GM18517 (cell line): ENCODE data around the gene EYS.

Experiments used
- ATAC-seq: cut with Tn5 transposase; IDR thresholded peaks from one replicate; pipeline ENCODE4 v1.9.1; 2021; ENCODE audit warnings: mild to moderate bottlenecking, moderate library complexity; ENCODE audit not compliant: unreplicated experiment

The EYS gene

GRCh38 chr6:65253041-65253440 is 454.0 kb downstream of the EYS start:
- ATAC-seq, result no peak

DNA sequence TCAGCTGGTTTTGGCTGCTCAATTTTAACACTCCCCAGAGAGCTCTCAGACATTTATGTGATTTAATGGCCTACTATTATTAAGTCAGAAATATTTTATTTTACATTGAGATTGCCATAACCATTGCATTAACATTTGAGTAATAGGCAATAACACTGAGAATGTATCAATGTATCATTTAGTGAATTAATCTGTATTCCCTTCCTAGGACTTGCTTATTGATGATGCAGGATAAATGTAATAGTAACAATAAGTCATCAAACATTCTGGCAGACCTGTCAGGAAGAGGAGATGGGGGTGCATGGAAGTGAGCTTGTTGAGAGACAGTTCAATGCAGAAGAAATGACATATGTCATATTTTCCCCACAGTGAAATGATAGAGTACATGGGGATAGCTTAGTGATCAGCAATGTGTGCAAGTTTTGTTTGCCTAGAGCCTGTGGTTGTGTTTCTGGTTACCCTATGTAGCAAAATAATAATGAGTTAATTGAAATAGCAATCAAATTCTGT is 458.9 kb downstream of the EYS start:
- no peak for ATAC-seq

- no peak for ATAC-seq
Observed at GRCh38 chr6:65231616-65232015, 475.4 kb downstream of the EYS start.

- ATAC-seq, result no peak
Observed at GRCh38 chr6:65229825-65230224, 477.2 kb downstream of the EYS start.

DNA sequence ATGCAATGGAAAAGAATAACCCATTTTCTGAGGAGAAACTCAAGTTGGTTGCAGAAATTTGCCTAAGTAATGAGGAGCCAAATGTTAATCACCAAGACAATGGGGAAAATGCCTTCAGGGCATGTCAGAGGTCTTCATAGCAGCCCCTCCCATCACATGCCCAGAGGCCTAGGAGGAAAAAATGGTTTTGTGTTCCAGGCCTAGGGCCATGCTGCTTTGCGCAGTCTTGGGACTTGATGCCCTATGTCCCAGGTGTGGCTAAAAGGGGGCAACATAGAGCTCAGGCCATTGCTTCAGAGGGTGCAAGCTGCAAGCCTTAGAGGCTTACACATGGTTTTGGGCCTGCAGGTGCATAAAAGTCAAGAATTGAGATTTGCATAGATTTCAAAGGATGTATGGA is 485.9 kb downstream of the EYS start:
- ATAC-seq, result no peak

- ATAC-seq, result no peak
Observed at GRCh38 chr6:65202738-65203137, 504.3 kb downstream of the EYS start.

GRCh38 chr6:65199683-65200082 is 507.3 kb downstream of the EYS start:
- ATAC-seq, result no peak

- no peak for ATAC-seq
Observed at GRCh38 chr6:65199121-65199520, 507.9 kb downstream of the EYS start.

GRCh38 chr6:65191471-65191870 is 515.6 kb downstream of the EYS start:
- ATAC-seq, result no peak

DNA sequence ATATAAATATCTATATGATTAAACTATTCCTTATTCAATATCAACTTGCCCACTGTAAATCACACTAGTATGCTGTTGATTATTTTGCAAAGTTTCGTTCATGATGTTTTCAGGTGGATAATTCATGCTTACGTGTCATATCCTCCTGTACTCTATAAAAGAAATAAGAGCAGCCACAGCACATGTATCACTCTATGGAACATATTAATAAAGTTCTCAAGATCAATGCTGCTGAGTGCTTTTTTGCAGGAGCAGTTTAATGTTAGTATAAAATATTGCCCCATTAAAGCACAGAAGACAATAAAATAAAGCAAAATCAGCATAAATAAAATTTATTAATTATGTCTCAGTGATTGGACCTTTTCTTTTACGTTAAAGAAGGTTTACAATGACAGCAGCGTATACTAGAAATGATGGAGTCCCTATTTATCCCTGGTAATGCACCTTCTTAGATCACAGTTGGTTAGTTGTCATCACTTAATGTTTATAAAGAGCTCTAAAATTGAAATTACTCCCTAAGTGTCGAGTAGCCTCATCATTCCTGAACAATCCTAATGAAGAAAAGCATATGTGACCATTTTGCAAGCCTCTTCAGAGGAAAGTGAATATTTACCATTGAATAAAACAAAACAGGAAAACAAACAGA is 517.7 kb downstream of the EYS start:
- no peak for ATAC-seq

GRCh38 chr6:65186826-65187225 is 520.2 kb downstream of the EYS start:
- ATAC-seq, result no peak

DNA sequence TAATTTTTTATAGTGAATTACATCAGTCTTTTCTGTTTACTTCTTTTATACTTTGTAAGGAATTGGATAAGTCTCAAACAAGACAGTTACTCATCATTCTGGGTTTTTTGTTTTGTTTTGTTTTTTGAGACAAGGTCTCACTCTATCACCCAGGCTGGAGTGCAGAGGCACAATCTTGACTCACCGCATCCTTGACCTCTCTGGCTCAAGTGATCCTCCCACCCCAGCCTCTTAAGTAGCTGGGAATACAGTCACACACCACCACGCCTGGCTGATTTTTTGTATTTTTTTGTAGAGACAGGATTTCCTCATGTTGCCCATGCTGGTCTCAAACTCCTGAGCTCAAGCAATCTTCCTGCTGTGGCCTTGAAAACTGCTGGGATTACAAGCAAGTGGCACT is 524.3 kb downstream of the EYS start:
- ATAC-seq, result no peak

DNA sequence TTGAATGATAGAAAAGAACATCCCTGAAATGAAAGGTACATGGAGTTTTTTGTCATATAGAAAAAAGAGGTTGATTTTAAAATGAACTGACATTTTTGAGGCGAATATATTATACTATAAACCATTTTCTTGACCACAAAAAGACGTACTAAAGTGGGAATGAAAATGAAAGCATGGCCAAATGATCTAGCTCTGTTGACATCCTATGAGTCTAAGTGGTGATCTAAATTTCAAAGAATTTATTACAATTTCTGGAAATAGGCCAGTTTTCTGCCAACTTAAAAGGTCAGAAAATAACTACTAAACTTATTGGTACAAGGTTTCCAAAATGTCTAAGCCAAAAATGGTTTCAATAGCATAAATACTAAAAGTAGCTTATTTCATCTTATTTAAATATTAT is 536.8 kb downstream of the EYS start:
- ATAC-seq, result no peak

DNA sequence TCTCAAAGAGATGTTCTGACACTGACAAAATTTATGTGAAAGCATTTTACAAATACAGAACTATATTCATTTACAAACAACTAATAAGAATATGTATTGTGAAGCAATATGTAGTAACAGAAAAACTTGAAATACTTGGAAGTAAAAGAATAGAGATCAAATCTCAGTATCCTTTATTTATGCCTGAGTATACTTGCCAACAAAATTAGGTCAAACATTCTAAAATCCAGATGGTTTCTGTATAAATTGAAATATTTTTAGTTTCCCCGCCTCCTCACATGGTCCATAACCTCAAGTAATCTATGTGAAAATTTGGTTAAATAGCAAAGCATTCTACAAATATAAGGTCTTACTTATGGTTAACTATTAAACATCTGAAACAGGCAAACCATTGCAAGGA is 545.4 kb downstream of the EYS start:
- ATAC-seq, result no peak

GRCh38 chr6:65157025-65157424 is 550.0 kb downstream of the EYS start:
- ATAC-seq, result no peak

- no peak for ATAC-seq
Observed at GRCh38 chr6:65155083-65155482, 551.9 kb downstream of the EYS start.

- ATAC-seq, result no peak
Observed at GRCh38 chr6:65149841-65150240, 557.2 kb downstream of the EYS start.

GRCh38 chr6:65148839-65149238 is 558.2 kb downstream of the EYS start:
- ATAC-seq, result no peak

DNA sequence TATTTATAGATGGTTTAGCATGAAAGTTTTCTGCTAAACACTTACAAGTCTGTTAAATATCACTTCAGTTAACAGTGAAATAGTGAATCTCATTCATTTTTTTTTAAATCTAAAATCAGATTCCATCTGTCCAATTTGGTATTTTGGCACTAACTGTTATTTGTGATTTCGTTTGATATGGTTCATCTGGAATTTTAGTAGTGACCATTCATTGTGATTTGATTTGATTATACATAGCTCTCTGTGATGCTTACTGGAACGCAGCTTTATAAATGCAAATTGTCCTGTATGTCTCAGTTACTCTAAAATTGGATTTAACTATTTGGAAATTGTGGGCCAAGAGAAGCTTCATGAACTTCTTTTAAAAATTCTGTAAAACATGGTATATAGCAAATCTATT is 571.5 kb downstream of the EYS start:
- ATAC-seq, result no peak

DNA sequence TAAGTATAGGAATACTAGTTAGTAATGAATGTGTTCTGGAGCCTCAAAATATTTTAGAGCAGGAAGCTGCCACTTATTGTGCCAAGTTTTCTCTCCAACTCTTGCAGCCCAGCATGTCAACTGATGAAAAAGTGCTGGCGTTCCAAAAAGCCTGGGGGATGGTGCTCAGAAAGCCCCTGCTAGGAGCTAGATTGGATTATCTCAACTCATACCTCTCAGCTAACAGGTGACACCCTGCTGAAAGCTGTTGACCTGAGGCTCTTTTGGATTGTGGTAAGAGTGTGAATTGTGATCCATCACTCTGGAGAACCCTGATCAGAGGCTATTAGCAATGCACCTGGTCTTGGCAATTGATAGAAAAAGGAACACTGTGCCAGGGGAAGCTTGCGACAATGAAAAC is 580.4 kb downstream of the EYS start:
- no peak for ATAC-seq

DNA sequence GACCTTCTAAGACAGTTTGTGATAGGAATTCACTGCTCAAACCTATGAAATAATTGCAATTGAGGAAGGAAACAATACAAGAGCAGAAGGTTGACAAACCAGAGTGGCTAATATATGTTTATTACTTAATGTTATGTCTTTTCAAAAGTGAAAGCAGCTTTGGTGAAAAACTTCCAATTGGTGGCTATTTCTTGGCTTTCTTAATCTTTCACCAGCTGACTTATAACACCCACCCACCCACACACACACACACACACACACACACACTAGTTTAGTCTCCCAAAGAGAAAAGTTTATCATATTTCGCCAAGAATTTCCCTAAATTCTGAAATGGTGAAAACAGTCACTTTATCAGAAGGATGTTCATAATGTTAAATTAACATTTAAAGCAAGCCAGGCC is 583.5 kb downstream of the EYS start:
- ATAC-seq, result no peak

- ATAC-seq, result no peak
Observed at GRCh38 chr6:65117817-65118409, 589.1 kb downstream of the EYS start.

DNA sequence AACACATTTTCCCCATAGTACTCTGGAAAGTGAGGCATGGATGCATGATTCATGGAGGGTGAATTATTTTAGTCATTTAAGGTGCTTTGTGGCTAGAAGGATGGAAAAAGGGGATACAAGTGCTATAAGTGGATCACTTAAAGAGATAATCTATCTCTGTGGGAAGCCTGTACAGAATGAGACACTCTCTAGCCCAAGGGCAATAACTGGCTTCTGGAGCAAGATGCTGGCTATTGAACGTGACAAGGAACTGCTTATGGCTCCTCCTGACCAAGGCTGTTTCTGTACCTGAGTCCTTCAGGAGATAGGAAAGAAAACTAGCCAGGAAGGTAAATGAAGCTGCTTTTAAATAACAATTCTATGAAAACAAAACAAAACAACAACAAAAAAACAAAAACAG is 590.7 kb downstream of the EYS start:
- ATAC-seq, result no peak
